T follicular helper cell (primary cell): ENCODE data around the gene GPX4.
"Not testable (repeated sequence)": the region's sequence is repeated elsewhere in the genome, so short reads cannot be mapped to it uniquely, and the experiment has no call there.

Experiments
- DNase-seq: peaks from one replicate; pipeline ENCODE4 v3.0.0-alpha.2; 2020; ENCODE audit warnings: low read depth

GPX4 gene

GRCh38 chr19:1113986-1114483 is 10.2 kb downstream of the GPX4 start:
- no peak for DNase-seq

GRCh38 chr19:1114728-1115127 is 10.9 kb downstream of the GPX4 start:
- DNase-seq, result not testable (repeated sequence)

- DNase-seq, result no peak
These were observed 12.0 kb downstream of the GPX4 start for GRCh38 chr19:1115646-1116420.

DNA sequence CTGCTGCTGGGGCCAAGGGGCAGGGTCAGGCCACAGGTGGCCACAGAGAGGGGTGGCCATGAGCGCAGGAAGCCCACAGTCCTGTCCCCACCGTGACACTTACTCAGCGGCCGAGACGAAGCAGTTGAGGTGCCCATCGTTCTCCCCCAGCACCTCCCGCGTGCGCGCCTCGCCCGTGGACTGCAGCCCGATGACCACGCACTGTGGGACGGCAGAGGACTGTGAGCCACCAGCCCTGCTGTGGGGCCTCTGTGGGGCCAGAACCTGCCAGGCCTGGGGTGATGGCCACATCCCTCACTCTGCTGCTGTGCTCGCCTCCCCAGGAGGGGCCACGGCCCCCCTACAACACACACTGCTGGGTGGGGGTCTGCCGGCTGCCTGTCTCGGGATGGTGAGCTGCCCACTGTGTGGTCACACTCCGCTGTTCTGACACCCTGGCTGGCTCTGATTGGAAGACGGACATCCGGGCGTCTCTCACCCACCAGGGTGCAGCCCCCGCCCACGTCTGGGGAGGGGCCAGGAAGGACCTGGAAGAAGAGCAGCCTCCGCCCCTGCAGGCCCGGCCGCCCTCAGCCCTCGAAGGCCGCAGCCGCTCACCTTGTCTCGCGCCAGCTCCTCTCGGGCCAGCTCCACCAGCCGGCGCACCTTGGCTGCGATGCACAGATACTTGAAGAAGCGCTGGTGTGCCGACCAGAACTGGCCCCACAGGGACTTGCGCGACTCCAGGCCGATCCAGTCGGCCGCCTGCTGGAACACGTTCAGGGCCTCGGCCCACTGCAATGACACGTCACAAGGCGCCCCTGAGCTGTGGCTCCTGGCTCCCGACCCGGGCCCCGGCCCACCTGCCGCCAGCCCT is 13.2 kb downstream of the GPX4 start:
- DNase-seq, result no peak

DNA sequence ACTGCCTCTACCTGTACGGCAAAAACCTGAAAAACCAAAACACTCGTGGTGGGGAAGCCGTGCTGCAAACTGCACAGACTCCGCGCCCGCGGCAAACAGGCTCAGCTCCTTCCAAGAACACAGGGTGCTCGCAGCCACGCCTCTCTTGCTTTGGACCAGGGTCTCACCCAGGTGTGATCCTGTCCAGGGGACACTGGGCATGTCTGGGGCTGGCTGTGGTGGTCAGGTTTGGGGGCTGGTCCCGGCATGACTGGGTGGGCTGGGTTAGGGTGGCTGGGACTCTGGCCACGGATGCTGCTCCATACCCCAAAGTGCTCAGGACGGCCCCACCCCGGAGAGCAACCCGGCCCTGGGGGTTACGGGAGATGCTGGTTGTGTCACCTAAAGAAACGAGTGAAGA is 13.9 kb downstream of the GPX4 start:
- DNase-seq, result no peak

GRCh38 chr19:1118999-1119398 is 15.2 kb downstream of the GPX4 start:
- no peak for DNase-seq

GRCh38 chr19:1119475-1120217 is 15.9 kb downstream of the GPX4 start:
- no peak for DNase-seq

- DNase-seq, result no peak
These were observed 17.6 kb downstream of the GPX4 start for GRCh38 chr19:1121395-1121794.

DNA sequence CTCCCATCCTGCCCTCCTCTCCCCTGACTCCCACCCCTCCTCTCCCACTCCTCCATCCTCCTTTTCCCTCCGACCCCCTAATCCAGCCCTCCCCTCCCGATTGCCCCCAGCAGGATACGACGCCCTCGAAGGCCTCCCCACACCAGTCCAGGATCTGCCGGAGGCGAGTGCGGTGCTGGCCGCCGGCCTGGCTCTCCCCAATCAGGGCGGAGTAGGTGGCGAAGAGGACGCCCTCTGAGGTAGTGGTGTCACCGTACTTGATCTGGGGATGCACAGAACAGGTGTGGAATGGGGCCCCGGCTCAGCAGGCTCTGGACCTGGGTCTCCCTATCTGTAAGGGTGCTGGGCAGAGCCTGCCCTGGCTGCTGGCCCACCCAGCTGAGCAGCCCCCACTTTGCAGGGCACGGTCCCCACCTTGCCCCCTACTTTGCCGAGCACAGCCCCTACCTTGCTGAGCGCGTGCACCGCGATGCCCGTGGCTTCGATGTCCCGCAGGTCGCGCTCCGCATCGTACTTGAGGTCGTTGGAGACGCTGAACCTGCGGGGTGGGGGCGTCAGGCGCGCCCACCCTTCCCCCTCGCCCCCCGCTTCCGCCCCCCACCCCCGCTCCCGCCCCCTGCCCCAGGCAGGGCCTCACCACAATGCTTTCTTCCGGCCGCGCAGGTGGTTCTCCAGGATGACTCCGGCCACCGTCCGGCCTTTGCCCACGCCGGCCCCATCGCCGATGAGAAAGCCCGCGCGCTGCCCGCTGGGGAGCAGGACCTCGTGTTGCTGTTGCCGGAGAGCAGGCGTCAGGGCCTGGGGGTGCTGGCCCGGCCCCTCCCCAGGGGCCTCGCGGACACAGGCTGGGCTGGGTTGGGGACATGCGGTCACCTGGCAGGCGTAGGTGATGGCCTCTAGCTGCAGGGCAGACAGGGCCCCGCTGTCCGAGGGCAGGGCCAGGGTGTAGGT is 18.5 kb downstream of the GPX4 start:
- no peak for DNase-seq

DNA sequence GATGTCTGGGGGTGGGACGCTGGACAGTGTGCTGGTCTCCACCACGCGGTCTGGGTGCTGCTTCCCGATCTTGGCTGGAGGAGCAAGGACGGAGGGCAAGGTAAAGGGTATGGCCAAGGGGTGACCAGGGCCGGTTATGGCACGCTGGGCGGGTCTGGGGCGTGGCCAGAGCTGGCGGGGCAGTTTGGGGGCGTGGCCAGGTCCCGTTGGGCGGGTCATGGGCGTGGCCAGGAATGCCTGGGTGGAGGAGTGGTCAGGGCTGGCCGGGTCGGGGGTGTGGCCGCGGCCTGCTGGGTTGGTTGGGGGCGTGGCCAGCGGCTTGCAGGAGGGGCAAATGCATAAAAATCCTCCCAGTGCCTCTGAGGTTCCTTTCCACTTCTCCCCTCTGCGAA is 19.2 kb downstream of the GPX4 start:
- no peak for DNase-seq

- DNase-seq, result no peak
These were observed 19.6 kb downstream of the GPX4 start for GRCh38 chr19:1123381-1123780.

- no peak for DNase-seq
These were observed 20.3 kb downstream of the GPX4 start for GRCh38 chr19:1123885-1124677.

- no peak for DNase-seq
These were observed 22.0 kb downstream of the GPX4 start for GRCh38 chr19:1125601-1126467.

GRCh38 chr19:1126984-1127760 is 23.4 kb downstream of the GPX4 start:
- DNase-seq, result no peak

DNA sequence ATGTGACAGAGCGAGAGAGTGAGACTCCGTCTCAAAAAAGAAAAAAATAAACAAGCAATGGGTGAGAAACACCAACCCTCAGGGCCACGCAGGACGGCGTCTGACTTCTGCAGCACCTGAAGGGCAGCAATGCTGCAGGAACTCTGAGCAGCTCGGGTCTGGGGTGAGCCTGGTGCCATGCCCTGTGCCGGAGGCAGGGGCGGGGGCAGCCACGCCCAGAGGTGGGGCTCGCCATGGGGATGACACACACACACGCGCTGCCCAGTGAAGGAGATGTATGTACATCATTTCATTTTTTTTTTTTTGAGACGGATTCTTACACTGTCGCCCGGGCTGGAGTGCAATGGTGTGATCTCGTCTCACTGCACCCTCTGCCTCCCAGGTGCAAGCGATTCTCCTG is 24.3 kb downstream of the GPX4 start:
- no peak for DNase-seq

- not testable (repeated sequence) for DNase-seq
These were observed 25.3 kb downstream of the GPX4 start for GRCh38 chr19:1129084-1129483.

DNA sequence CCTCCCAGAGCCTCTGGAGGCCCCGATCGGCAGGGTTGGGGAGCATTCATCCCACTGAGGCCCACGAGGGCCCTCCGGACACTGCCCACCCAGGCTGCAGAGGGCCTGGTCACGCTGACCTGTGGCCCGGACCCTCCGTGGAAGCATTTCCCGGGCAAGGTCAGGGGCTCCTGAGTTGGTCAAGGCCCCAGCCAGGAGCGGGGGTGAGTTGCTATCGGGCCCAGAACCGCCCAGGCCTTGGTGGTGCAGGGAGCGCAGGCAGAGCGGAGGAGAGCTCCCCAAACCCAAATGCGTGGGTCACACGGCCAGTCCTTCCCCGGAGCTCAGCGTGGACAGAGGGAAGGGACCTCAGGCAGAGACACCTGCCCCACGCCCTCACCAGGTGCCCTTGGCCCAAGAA is 25.7 kb downstream of the GPX4 start:
- DNase-seq, result no peak
